ENCODE results near the gene DSPP. TPM values are rescaled to one million over a fixed set of nuclear protein-coding genes. Genes with fewer than 3 reads are reported as not detected.

The DSPP gene
- total and polyA plus RNA-seq, 2 experiments from 2014 or later: 0.08 TPM; not detected in 1

DNA sequence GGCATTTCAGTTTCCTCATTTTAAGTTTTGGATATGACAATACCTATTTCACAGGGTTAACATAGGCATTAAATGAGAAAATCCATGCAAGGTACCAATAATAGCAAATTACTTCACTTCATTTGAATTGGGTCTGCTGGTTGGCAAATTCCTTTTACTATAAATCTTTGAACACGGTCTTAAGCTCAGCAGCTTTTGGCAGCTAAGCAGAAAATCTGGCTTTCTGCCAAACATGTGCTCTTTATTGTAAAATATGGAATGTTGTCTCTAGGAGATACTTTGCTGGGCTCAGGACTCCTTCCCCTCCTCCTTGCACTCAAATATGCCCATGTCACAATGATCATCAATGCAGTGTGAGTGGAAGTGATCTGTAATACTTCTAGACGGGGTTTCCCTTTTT, 24.9 kb downstream of the DSPP start (continued):
- TF ChIP-seq, protein P1, sequence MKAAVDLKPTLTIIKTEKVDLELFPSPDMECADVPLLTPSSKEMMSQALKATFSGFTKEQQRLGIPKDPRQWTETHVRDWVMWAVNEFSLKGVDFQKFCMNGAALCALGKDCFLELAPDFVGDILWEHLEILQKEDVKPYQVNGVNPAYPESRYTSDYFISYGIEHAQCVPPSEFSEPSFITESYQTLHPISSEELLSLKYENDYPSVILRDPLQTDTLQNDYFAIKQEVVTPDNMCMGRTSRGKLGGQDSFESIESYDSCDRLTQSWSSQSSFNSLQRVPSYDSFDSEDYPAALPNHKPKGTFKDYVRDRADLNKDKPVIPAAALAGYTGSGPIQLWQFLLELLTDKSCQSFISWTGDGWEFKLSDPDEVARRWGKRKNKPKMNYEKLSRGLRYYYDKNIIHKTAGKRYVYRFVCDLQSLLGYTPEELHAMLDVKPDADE (IDR thresholded peaks at IDR 0.05): no peak
- TF ChIP-seq POLR2AphosphoS5 (IDR thresholded peaks at IDR 0.05; ENCODE audit: low read depth): no peak

DNA sequence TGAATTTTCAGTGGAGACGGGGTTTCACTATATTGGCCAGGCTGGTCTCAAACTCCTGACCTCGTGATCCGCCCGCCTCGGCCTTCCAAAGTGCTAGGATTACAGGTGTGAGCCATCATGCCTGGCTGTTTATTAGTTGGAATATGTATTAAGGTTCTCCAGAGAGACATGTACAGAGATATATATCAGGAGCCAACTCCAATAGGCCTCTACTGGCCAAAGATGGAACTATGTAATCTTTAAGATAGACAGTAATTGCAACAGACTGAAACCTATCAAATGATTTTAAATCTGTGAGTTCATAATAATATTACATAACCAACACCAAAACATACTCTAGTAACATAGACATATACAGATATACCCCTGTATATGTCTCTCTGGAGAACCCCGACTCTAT, 36.0 kb downstream of the DSPP start:
- TF ChIP-seq ZNF114 (CRISPR knock-in tag; IDR thresholded peaks at IDR 0.05): no peak
- TF ChIP-seq, protein P2, sequence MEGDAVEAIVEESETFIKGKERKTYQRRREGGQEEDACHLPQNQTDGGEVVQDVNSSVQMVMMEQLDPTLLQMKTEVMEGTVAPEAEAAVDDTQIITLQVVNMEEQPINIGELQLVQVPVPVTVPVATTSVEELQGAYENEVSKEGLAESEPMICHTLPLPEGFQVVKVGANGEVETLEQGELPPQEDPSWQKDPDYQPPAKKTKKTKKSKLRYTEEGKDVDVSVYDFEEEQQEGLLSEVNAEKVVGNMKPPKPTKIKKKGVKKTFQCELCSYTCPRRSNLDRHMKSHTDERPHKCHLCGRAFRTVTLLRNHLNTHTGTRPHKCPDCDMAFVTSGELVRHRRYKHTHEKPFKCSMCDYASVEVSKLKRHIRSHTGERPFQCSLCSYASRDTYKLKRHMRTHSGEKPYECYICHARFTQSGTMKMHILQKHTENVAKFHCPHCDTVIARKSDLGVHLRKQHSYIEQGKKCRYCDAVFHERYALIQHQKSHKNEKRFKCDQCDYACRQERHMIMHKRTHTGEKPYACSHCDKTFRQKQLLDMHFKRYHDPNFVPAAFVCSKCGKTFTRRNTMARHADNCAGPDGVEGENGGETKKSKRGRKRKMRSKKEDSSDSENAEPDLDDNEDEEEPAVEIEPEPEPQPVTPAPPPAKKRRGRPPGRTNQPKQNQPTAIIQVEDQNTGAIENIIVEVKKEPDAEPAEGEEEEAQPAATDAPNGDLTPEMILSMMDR (conservative IDR thresholded peaks at IDR 0.05; ENCODE audit: low read depth in 2 of 2): peak in 1 of 2 experiments; percentile 22; a peak in 2 of 4 replicates
- no peak for ATAC-seq
- DNase-seq (ENCODE audit: low spot score): no peak
- H3K4me3 Mint-ChIP-seq: no peak overlapping the region
- H3K27ac ChIP-seq (ENCODE audit: low read depth): no peak overlapping the region
- H4K20me1 ChIP-seq (replicated peaks; ENCODE audit: insufficient read depth): no peaks in the 10 kb centered on the region
- H3K79me2 ChIP-seq (replicated peaks; ENCODE audit: insufficient read depth): no peaks in the 10 kb centered on the region
- H3K4me2 ChIP-seq: no peak overlapping the region
- no peaks in the 10 kb centered on the region for H3K36me3 ChIP-seq (ENCODE audit: insufficient read depth)
- H3K9me3 Mint-ChIP-seq: no peaks in the 10 kb centered on the region; the same call in 2 of the 3 replicates
- no peaks in the 10 kb centered on the region for H3K27me3 ChIP-seq (ENCODE audit: insufficient read depth)
- no peak overlapping the region for H3K27ac Mint-ChIP-seq
- H3K9me2 ChIP-seq (ENCODE audit: insufficient read depth): no peaks in the 10 kb centered on the region
- peaks cover 3% of the 10 kb centered on the region for H3K27me3 Mint-ChIP-seq (ENCODE audit: insufficient read depth, low read depth, poor library complexity)
- H3K36me3 Mint-ChIP-seq (ENCODE audit: low read depth): no peaks in the 10 kb centered on the region
- H3K4me3 ChIP-seq: no peak overlapping the region
- H3K4me1 ChIP-seq (ENCODE audit: insufficient read depth): no peaks in the 10 kb centered on the region
- no peaks in the 10 kb centered on the region for H3F3A ChIP-seq (replicated peaks; ENCODE audit: low read depth)
- no peaks in the 10 kb centered on the region for H3K4me1 Mint-ChIP-seq
- H2AFZ ChIP-seq: no peak overlapping the region

DNA sequence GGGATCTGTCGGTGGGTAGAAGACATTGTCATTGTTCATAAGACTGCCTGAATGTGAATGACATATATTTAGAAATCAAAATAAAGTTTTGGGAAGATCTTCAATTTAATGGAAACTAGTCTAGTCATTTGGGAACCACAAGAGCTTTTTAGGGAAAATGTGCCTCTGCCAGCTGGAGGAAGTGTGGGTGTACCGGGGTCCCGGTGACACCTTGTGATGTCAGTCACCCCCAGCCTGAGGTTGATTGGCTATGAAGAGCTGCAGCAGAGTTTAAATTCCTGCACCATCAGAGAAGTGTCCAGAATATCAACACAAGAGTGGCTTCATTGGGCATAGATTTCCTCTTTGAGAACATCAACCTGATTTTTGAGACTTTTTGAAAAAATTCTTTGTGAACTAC, 41.7 kb downstream of the DSPP start, which contains the start of gene DMP1:
DMP1 (plus strand) TSS at position 301 of the 400 bp plus-strand sequence. CDS start 6,213 bp downstream, outside the sequence.
- Mint-ChIP-seq H3K27ac (no peak within 1 kb of the TSS), H3K27me3 (ENCODE audit: insufficient read depth, low read depth, poor library complexity) (peaks cover 1% of the 10 kb centered on the region), H3K4me3 (no peak within 1 kb of the TSS), H3K4me1 (peaks cover 12% of the 10 kb centered on the region), H3K36me3 (ENCODE audit: low read depth) (no peaks in the 10 kb centered on the region), H3K9me3 (no peaks in the 10 kb centered on the region; the same call in 2 of the 3 replicates)
- H3K27ac ChIP-seq (ENCODE audit: low read depth): no peak within 1 kb of the TSS
- no peaks in the 10 kb centered on the region for H3F3A ChIP-seq (replicated peaks; ENCODE audit: low read depth)
- H3K4me2 ChIP-seq: no peak within 1 kb of the TSS
- no peak for TF ChIP-seq STAT1 (IDR thresholded peaks at IDR 0.05; ENCODE audit: unreplicated experiment)
- TF ChIP-seq, protein P2 (conservative IDR thresholded peaks at IDR 0.05; ENCODE audit: low read depth in 2 of 2): no peak
- no peak for TF ChIP-seq ZNF331 (CRISPR knock-in tag; IDR thresholded peaks at IDR 0.05; ENCODE audit: low read depth)
- H3K36me3 ChIP-seq (ENCODE audit: insufficient read depth): no peaks in the 10 kb centered on the region
- no peak for DNase-seq (ENCODE audit: low spot score)
- no peaks in the 10 kb centered on the region for H3K27me3 ChIP-seq (ENCODE audit: insufficient read depth)
- ATAC-seq: no peak
- H4K20me1 ChIP-seq (replicated peaks; ENCODE audit: insufficient read depth): no peaks in the 10 kb centered on the region
- no peaks in the 10 kb centered on the region for H3K9me2 ChIP-seq (ENCODE audit: insufficient read depth)
- H3K4me3 ChIP-seq: no peak within 1 kb of the TSS
- peaks cover 12% of the 10 kb centered on the region for H3K4me1 ChIP-seq (ENCODE audit: insufficient read depth)
- no peak within 1 kb of the TSS for H2AFZ ChIP-seq
- H3K79me2 ChIP-seq (replicated peaks; ENCODE audit: insufficient read depth): no peaks in the 10 kb centered on the region

Measured in GM23338 (cell line).